ENCODE results near the gene MAPT. TPM values are rescaled to one million over a fixed set of nuclear protein-coding genes. Genes with fewer than 3 reads are reported as not detected.
"Not testable (repeated sequence)": the region's sequence is repeated elsewhere in the genome, so short reads cannot be mapped to it uniquely, and the experiment has no call there.

Gene MAPT
- total RNA-seq, 1 donor from 2014 or later, result 1.1 TPM

DNA sequence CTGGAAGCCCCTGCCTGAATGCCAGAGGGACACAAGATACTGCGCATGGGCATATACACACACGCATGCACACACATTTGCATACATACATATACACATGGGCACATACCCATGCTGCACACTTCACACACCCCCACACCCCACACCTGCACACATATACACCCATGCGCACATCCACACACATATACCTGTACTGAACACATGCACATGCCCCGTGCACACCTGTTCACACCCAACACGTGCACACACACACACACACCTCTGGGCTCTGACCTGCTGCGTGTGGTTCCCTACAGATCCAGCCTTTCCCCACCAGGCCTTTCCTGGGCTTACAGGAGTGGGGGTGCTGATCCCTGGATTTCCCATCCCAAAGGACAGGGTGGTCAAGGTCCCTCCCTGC, 43.3 kb upstream of the MAPT start:
- no peak overlapping the region for H3K27ac Mint-ChIP-seq

DNA sequence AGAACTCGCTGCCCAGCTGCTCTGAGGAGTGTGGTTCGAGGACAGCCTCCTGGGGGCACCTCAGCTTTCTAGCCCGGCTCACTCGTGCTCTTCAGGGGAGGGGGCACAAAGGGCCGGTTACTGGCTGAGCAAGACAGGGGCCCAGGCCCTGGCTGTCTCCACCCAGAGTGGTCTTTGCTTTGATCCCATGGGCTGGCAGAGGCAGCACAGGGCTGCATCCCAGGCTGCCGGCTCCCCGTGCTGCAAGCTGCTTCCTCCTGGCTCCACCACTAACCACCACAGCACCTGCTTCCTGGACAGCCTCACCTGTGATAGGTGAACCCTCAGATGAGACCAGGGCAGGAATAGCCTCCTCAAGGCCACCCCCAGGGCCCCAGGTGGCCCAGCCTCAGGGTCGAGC, 42.9 kb upstream of the MAPT start:
- H3K27ac Mint-ChIP-seq, result no peak overlapping the region
- H3K27me3 Mint-ChIP-seq (ENCODE audit: low read depth), result peaks cover 12% of the 10 kb centered on the region
- DNase-seq (ENCODE audit: low spot score), result no peak
- peaks cover 2% of the 10 kb centered on the region for H3K4me1 Mint-ChIP-seq (ENCODE audit: low read depth)
- no peak overlapping the region for H3K4me3 Mint-ChIP-seq (ENCODE audit: low read depth)
- intact Hi-C loops (cut with micrococcal nuclease), result loop anchor here (5.0 kb wide), 1 partner anchor 96 kb away; no protein-coding TSS in a partner anchor
- H3K9me3 Mint-ChIP-seq, result no peaks in the 10 kb centered on the region
- H3K36me3 Mint-ChIP-seq (ENCODE audit: low read depth), result no peaks in the 10 kb centered on the region

More for the DNA sequence above, 43.3 kb upstream of the MAPT start:
- no peaks in the 10 kb centered on the region for H3K36me3 Mint-ChIP-seq (ENCODE audit: low read depth)
- peaks cover 12% of the 10 kb centered on the region for H3K27me3 Mint-ChIP-seq (ENCODE audit: low read depth)
- peaks cover 2% of the 10 kb centered on the region for H3K4me1 Mint-ChIP-seq (ENCODE audit: low read depth)
- H3K9me3 Mint-ChIP-seq, result no peaks in the 10 kb centered on the region
- intact Hi-C loops (cut with micrococcal nuclease), result loop anchor here (5.0 kb wide), 1 partner anchor 96 kb away; no protein-coding TSS in a partner anchor
- no peak overlapping the region for H3K4me3 Mint-ChIP-seq (ENCODE audit: low read depth)
- no peak for DNase-seq (ENCODE audit: low spot score)

DNA sequence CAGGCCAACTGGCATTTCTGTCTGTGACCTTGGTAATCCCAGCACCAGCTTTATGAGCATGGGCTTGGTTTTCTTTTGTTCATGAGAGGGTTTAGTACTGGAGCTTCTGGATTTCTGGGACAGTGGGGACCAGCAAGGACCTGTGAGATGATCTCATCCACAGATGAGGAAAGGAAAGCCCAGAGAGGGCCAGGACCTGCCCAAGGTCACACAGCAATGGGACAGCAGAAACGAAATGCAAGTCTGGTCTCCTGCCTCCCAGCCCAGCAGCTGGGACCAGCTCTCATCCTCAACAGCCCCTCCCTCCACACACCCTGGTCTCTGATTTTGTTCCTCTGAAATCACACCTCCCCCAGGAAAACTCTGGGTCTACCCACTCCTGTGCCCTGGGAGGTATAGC, 42.5 kb upstream of the MAPT start:
- Mint-ChIP-seq H3K4me1 (ENCODE audit: low read depth) (peaks cover 2% of the 10 kb centered on the region), H3K9me3 (no peaks in the 10 kb centered on the region), H3K27ac (no peak overlapping the region), H3K27me3 (ENCODE audit: low read depth) (peaks cover 12% of the 10 kb centered on the region), H3K4me3 (ENCODE audit: low read depth) (no peak overlapping the region), H3K36me3 (ENCODE audit: low read depth) (no peaks in the 10 kb centered on the region)
- intact Hi-C loops (cut with micrococcal nuclease), result loop anchor here (5.0 kb wide), 1 partner anchor 95 kb away; no protein-coding TSS in a partner anchor
- no peak for DNase-seq (ENCODE audit: low spot score)

GRCh38 chr17:45852535-45853297, 41.6 kb upstream of the MAPT start:
- Mint-ChIP-seq H3K27me3 (ENCODE audit: low read depth) (peaks cover 14% of the 10 kb centered on the region), H3K4me3 (ENCODE audit: low read depth) (no peak overlapping the region)
- intact Hi-C loops (cut with micrococcal nuclease), result loop anchor here (5.0 kb wide), 1 partner anchor 95 kb away; no protein-coding TSS in a partner anchor

GRCh38 chr17:45854209-45854608, 40.1 kb upstream of the MAPT start:
- no peak overlapping the region for H3K27ac Mint-ChIP-seq
- no peaks in the 10 kb centered on the region for H3K9me3 Mint-ChIP-seq
- no peak overlapping the region for H3K4me3 Mint-ChIP-seq (ENCODE audit: low read depth)
- peaks cover 2% of the 10 kb centered on the region for H3K4me1 Mint-ChIP-seq (ENCODE audit: low read depth)
- H3K27me3 Mint-ChIP-seq (ENCODE audit: low read depth), result peaks cover 16% of the 10 kb centered on the region
- H3K36me3 Mint-ChIP-seq (ENCODE audit: low read depth), result no peaks in the 10 kb centered on the region
- no peak for DNase-seq (ENCODE audit: low spot score)
- intact Hi-C loops (cut with micrococcal nuclease), result loop anchor here (5.0 kb wide), 1 partner anchor 93 kb away; no protein-coding TSS in a partner anchor

More at GRCh38 chr17:45852535-45853297, 41.6 kb upstream of the MAPT start:
- Mint-ChIP-seq H3K36me3 (ENCODE audit: low read depth) (no peaks in the 10 kb centered on the region), H3K4me1 (ENCODE audit: low read depth) (peaks cover 2% of the 10 kb centered on the region), H3K9me3 (no peaks in the 10 kb centered on the region), H3K27ac (no peak overlapping the region)
- peak; percentile 26 for DNase-seq (ENCODE audit: low spot score)

- Mint-ChIP-seq H3K27me3 (ENCODE audit: low read depth) (peaks cover 16% of the 10 kb centered on the region), H3K27ac (no peak overlapping the region), H3K36me3 (ENCODE audit: low read depth) (no peaks in the 10 kb centered on the region), H3K4me1 (ENCODE audit: low read depth) (peaks cover 2% of the 10 kb centered on the region), H3K9me3 (no peaks in the 10 kb centered on the region), H3K4me3 (ENCODE audit: low read depth) (no peak overlapping the region)
- no peak for DNase-seq (ENCODE audit: low spot score)
- intact Hi-C loops (cut with micrococcal nuclease), result no loop called here
These were observed 38.5 kb upstream of the MAPT start for GRCh38 chr17:45855691-45856336.

DNA sequence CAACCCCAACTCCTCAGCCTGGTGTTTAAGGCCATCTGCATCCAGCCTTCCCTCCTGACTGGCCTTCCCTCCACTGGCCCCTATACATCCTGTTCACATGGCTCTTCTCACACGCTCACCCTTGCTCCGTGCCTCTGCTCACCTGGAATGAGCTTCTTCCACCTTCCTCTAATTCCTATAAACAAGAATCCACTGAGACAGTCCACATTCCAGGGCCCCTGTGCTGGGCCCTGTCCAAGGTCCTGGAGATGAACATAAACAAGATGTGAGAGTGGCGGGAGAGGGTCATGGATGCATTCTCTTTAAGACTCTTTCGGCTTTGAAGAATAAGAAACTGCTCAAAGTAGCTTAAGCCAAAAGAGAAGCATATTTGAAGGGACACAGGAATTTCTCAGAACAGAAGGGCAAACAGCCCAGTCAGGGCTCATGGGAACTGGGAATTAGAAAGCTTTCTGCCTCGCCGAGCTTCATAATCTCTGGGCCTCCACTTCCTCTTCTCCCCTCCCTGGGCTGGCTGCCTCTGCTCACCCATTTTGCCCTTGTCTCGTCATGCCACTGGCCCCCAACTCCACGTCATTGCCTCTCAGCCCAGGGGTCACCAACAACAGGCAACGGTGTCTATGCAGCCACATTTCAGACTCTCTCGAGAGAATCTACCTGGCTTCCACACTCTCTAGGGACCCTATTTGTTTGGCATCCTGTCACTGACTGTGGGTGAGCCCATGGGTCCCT, 36.2 kb upstream of the MAPT start:
- intact Hi-C loops (cut with micrococcal nuclease), result no loop called here
- DNase-seq (ENCODE audit: low spot score), result no peak
- no peaks in the 10 kb centered on the region for H3K4me1 Mint-ChIP-seq (ENCODE audit: low read depth)
- H3K4me3 Mint-ChIP-seq (ENCODE audit: low read depth), result no peak overlapping the region
- peaks cover 19% of the 10 kb centered on the region for H3K27me3 Mint-ChIP-seq (ENCODE audit: low read depth)
- H3K36me3 Mint-ChIP-seq (ENCODE audit: low read depth), result no peaks in the 10 kb centered on the region
- no peaks in the 10 kb centered on the region for H3K9me3 Mint-ChIP-seq
- H3K27ac Mint-ChIP-seq, result no peak overlapping the region

GRCh38 chr17:45861165-45861564, 33.2 kb upstream of the MAPT start:
- DNase-seq (ENCODE audit: low spot score), result no peak
- H3K27ac Mint-ChIP-seq, result no peak overlapping the region
- intact Hi-C loops (cut with micrococcal nuclease), result no loop called here
- H3K4me3 Mint-ChIP-seq (ENCODE audit: low read depth), result no peak overlapping the region
- no peaks in the 10 kb centered on the region for H3K4me1 Mint-ChIP-seq (ENCODE audit: low read depth)
- H3K27me3 Mint-ChIP-seq (ENCODE audit: low read depth), result peaks cover 27% of the 10 kb centered on the region
- no peaks in the 10 kb centered on the region for H3K9me3 Mint-ChIP-seq
- no peaks in the 10 kb centered on the region for H3K36me3 Mint-ChIP-seq (ENCODE audit: low read depth)

- H3K9me3 Mint-ChIP-seq; H3K4me1 Mint-ChIP-seq (ENCODE audit: low read depth); H3K27ac Mint-ChIP-seq; H3K4me3 Mint-ChIP-seq (ENCODE audit: low read depth); H3K36me3 Mint-ChIP-seq (ENCODE audit: low read depth); intact Hi-C loops (cut with micrococcal nuclease); DNase-seq (ENCODE audit: low spot score): not testable (repeated sequence)
- H3K27me3 Mint-ChIP-seq (ENCODE audit: low read depth), result peaks cover 27% of the 10 kb centered on the region
These were observed 32.2 kb upstream of the MAPT start for GRCh38 chr17:45862127-45862526.

DNA sequence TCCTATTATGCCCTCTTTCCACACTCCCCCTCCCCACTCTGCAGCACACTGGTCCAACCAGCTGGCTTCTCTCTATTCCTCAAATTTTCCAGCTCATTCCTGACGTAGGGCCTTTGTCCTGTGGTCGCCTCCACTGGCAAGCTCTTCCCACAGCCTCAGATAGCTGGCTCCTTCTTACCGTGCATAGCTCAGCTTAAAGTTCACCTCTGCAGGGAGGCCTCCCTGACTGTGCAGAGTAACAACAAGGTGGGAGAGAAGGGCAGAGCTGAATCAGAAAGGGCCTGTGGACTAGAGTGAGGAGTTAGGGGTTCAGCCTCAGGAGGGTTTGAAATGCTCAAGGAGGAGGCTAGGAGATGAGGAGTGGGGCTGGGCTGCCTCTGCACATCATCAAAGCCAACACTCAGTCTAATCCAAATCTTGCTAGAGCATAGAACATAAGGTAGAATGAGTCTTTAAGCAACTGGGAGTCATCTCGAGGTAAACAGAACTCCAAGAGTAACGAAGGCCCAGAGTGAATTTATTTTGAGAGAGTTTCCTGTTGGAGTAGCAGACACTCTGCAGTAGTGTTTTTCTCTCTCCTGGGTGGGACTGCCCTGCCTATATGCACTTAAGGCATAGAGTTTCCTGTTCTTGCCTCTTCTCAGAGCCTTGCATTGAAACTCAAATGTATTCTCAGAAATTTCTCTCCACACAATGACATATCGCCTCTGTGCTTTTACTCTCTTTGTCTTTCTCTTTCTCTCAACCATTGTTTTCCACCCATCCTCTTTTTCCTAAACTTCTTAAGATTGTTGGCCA, 30.3 kb upstream of the MAPT start:
- H3K4me1 Mint-ChIP-seq (ENCODE audit: low read depth), result peaks cover 2% of the 10 kb centered on the region
- DNase-seq (ENCODE audit: low spot score), result no peak
- intact Hi-C loops (cut with micrococcal nuclease), result no loop called here
- H3K36me3 Mint-ChIP-seq (ENCODE audit: low read depth), result no peaks in the 10 kb centered on the region
- no peak overlapping the region for H3K27ac Mint-ChIP-seq
- H3K9me3 Mint-ChIP-seq, result no peaks in the 10 kb centered on the region
- H3K27me3 Mint-ChIP-seq (ENCODE audit: low read depth), result peaks cover 22% of the 10 kb centered on the region
- H3K4me3 Mint-ChIP-seq (ENCODE audit: low read depth), result no peak overlapping the region

- Mint-ChIP-seq H3K36me3 (ENCODE audit: low read depth) (no peaks in the 10 kb centered on the region), H3K4me1 (ENCODE audit: low read depth) (peaks cover 13% of the 10 kb centered on the region), H3K27ac (no peak overlapping the region), H3K27me3 (ENCODE audit: low read depth) (peaks cover 18% of the 10 kb centered on the region), H3K4me3 (ENCODE audit: low read depth) (no peak overlapping the region), H3K9me3 (no peaks in the 10 kb centered on the region)
- intact Hi-C loops (cut with micrococcal nuclease), result no loop called here
- no peak for DNase-seq (ENCODE audit: low spot score)
These were observed 27.2 kb upstream of the MAPT start for GRCh38 chr17:45867171-45867570.

DNA sequence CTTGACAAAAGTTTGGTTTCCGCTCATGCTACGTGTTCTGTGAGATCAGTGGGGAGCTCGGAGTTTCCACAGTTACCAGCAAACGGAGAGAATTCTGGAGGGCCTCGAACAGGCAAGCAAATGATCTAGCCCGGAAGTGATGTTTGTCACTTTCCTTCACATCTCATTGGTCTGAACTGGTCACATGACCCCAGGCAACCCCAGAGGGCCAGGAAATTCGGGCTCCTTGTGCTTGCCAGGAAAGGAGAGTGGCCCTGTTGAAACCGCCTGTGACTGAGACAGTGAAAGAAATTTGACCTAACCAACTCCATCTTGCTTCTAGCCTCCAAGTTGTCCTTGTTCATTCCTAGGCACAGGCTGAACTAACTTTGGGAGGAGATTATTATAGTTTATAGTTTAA, 26.7 kb upstream of the MAPT start:
- Mint-ChIP-seq H3K4me3 (ENCODE audit: low read depth) (no peak overlapping the region), H3K27ac (no peak overlapping the region), H3K27me3 (ENCODE audit: low read depth) (peaks cover 16% of the 10 kb centered on the region), H3K4me1 (ENCODE audit: low read depth) (peaks cover 13% of the 10 kb centered on the region), H3K36me3 (ENCODE audit: low read depth) (no peaks in the 10 kb centered on the region), H3K9me3 (no peaks in the 10 kb centered on the region)
- no peak for DNase-seq (ENCODE audit: low spot score)
- intact Hi-C loops (cut with micrococcal nuclease), result no loop called here
